Left kidney (tissue), 2 donors: Measurements from ENCODE around the gene RPS28. TPM values are rescaled to one million over a fixed set of nuclear protein-coding genes. Genes with fewer than 3 reads are reported as not detected.
"Not testable (repeated sequence)": the region's sequence is repeated elsewhere in the genome, so short reads cannot be mapped to it uniquely, and the experiment has no call there.

ENCODE experiments used
- DNase-seq: peaks from one replicate; pipeline ENCODE4 v3.0.0-alpha.2; 2013
- polyA plus RNA-seq: library from polyadenylated mRNA; unstranded; fragments of 120-200 nt; gene quantifications from one replicate; pipeline ENCODE4 v1.2.1, GENCODE V29; 2013; ENCODE audit not compliant: insufficient read length

The RPS28 gene
- polyA plus RNA-seq, 1 donor: 354 TPM

GRCh38 chr19:8340341-8341096 is 19.2 kb downstream of the RPS28 start:
- DNase-seq: no peak

- not testable (repeated sequence) for DNase-seq
Measured at GRCh38 chr19:8341504-8341903, 20.2 kb downstream of the RPS28 start.

- DNase-seq: no peak
Measured at GRCh38 chr19:8342316-8342683, 21.0 kb downstream of the RPS28 start.

- peak; percentile 93 for DNase-seq
Measured at GRCh38 chr19:8342684-8343482, 21.6 kb downstream of the RPS28 start, which contains the start of gene KANK3. Gene KANK3, minus strand, starts transcription at chr19:8343262. Its CDS starts 5,434 bp downstream, at chr19:8337828.

GRCh38 chr19:8343483-8343844 is 22.2 kb downstream of the RPS28 start:
- no peak for DNase-seq

- not testable (repeated sequence) for DNase-seq
Measured at GRCh38 chr19:8349629-8350372, 28.5 kb downstream of the RPS28 start.

GRCh38 chr19:8352134-8352827 is 31.0 kb downstream of the RPS28 start:
- DNase-seq: peak; percentile 42

- not testable (repeated sequence) for DNase-seq
Measured at GRCh38 chr19:8352845-8353244, 31.5 kb downstream of the RPS28 start.

- no peak for DNase-seq
Measured at GRCh38 chr19:8355631-8356402, 34.5 kb downstream of the RPS28 start.

GRCh38 chr19:8357007-8357521 is 35.8 kb downstream of the RPS28 start:
- DNase-seq: no peak

- DNase-seq: no peak
Measured at GRCh38 chr19:8358948-8359347, 37.7 kb downstream of the RPS28 start.

- no peak for DNase-seq
Measured at GRCh38 chr19:8360196-8360595, 38.9 kb downstream of the RPS28 start.

GRCh38 chr19:8361921-8362793 is 40.9 kb downstream of the RPS28 start:
- DNase-seq: peak; percentile 69

GRCh38 chr19:8363803-8364771 is 42.8 kb downstream of the RPS28 start, which contains the start of gene ANGPTL4:
Gene ANGPTL4, plus strand, starts transcription at chr19:8364155. Its CDS starts 167 bp downstream, at chr19:8364322.
- peak; percentile 39 for DNase-seq

GRCh38 chr19:8366121-8366581 is 44.9 kb downstream of the RPS28 start:
- no peak for DNase-seq

GRCh38 chr19:8366961-8367326 is 45.6 kb downstream of the RPS28 start:
- DNase-seq: no peak

- DNase-seq: peak; percentile 93
Measured at GRCh38 chr19:8367327-8368001, 46.2 kb downstream of the RPS28 start.
